ENCODE results near the gene NYAP2.

DNA sequence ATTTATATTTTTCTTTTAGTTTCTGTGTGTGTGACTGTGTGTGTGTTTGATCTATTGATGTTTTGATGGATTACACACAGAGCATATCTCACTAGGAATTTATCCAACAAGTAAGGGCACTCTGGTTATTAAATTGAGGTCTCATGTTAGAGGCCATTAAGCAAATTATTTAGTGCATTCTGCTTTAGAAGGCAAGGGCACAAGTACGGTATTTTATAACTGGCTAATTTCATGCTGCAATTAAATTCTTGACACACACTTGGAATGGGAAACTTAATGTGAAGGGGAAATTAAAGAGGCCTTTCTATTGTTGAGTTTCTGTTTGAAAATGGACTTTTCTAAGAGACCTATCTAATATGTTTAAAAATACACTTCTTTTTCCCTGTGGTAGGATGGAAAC lies 25.8 kb downstream of the NYAP2 start:
- TF ChIP-seq, protein P1, sequence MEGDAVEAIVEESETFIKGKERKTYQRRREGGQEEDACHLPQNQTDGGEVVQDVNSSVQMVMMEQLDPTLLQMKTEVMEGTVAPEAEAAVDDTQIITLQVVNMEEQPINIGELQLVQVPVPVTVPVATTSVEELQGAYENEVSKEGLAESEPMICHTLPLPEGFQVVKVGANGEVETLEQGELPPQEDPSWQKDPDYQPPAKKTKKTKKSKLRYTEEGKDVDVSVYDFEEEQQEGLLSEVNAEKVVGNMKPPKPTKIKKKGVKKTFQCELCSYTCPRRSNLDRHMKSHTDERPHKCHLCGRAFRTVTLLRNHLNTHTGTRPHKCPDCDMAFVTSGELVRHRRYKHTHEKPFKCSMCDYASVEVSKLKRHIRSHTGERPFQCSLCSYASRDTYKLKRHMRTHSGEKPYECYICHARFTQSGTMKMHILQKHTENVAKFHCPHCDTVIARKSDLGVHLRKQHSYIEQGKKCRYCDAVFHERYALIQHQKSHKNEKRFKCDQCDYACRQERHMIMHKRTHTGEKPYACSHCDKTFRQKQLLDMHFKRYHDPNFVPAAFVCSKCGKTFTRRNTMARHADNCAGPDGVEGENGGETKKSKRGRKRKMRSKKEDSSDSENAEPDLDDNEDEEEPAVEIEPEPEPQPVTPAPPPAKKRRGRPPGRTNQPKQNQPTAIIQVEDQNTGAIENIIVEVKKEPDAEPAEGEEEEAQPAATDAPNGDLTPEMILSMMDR (IDR thresholded peaks at IDR 0.05; ENCODE audit: low read length) = no peak
- no peak for TF ChIP-seq EZH2 (IDR thresholded peaks at IDR 0.05; ENCODE audit: borderline replicate concordance, low read length)
